Neural cell (in vitro differentiated cells): ENCODE results near the gene NPAS3. TPM values are rescaled to one million over a fixed set of nuclear protein-coding genes. Genes with fewer than 3 reads are reported as not detected.

Source experiments
- H2AFZ ChIP-seq: fragments of 200-600, 300-800 bp; sonication (generic), shearing (Covaris generic); 2 replicates; pipeline ENCODE4 v1.6.0; 2014; ENCODE audit warnings: low read depth, mild to moderate bottlenecking, antibody characterized with exemption, low read length, moderate library complexity
- H3F3A ChIP-seq: fragments of 200-600 bp; shearing (Covaris generic); 2 replicates; pipeline ENCODE4 v1.6.1; 2016; ENCODE audit warnings: mild to moderate bottlenecking, moderate library complexity, mixed read lengths, antibody characterized with exemption, low read length; ENCODE audit not compliant: insufficient read depth, poor library complexity, severe bottlenecking
- H3K27ac ChIP-seq: fragments of 200-600, 300-800 bp; sonication (generic), shearing (Covaris generic); 2 replicates; pipeline ENCODE4 v1.5.1; 2014; ENCODE audit warnings: mild to moderate bottlenecking, low read length, moderate library complexity
- H3K27me3 ChIP-seq: fragments of 300-800, 200-600 bp; sonication (generic), shearing (Covaris generic); 2 replicates; pipeline ENCODE4 v1.6.0; 2014; ENCODE audit warnings: mild to moderate bottlenecking, low read depth, low read length, moderate library complexity; ENCODE audit not compliant: insufficient read depth
- H3K36me3 ChIP-seq: fragments of 300-800, 200-600 bp; sonication (generic), shearing (Covaris generic); 2 replicates; pipeline ENCODE4 v1.5.1; 2014; ENCODE audit warnings: mild to moderate bottlenecking, antibody characterized with exemption, low read length, moderate library complexity; ENCODE audit not compliant: insufficient read depth
- H3K4me2 ChIP-seq: fragments of 300-800, 200-600 bp; sonication (generic), shearing (Covaris generic); 2 replicates; pipeline ENCODE4 v1.6.0; 2014; ENCODE audit warnings: mild to moderate bottlenecking, low read length
- H3K4me3 ChIP-seq: fragments of 300-800, 200-600 bp; sonication (generic), shearing (Covaris generic); 2 replicates; pipeline ENCODE4 v1.5.1; 2014; ENCODE audit warnings: mild to moderate bottlenecking, low read length, moderate library complexity
- H3K79me2 ChIP-seq: fragments of 200-600 bp; shearing (Covaris generic); replicated peaks from 2 replicates; pipeline ENCODE4 v1.6.0; 2014; ENCODE audit warnings: mild to moderate bottlenecking, low read length, moderate library complexity; ENCODE audit not compliant: insufficient read depth
- H3K9ac ChIP-seq: fragments of 300-800, 200-600 bp; sonication (generic), shearing (Covaris generic); 2 replicates; pipeline ENCODE4 v1.6.1; 2016; ENCODE audit warnings: mild to moderate bottlenecking, low read length, mixed read lengths
- H3K9me2 ChIP-seq: fragments of 200-600 bp; shearing (Covaris generic); 2 replicates; pipeline ENCODE4 v1.6.1; 2016; ENCODE audit warnings: mild to moderate bottlenecking, low read length, mixed read lengths; ENCODE audit not compliant: insufficient read depth
- H3K9me3 ChIP-seq: fragments of 200-600, 300-800 bp; sonication (generic), shearing (Covaris generic); 2 replicates; pipeline ENCODE4 v1.6.1; 2016; ENCODE audit warnings: mild to moderate bottlenecking, mixed run types, low read length, moderate library complexity, mixed read lengths
- H4K20me1 ChIP-seq: fragments of 200-600 bp; shearing (Covaris generic); 2 replicates; pipeline ENCODE4 v1.6.1; 2016; ENCODE audit warnings: mild to moderate bottlenecking, mixed run types; ENCODE audit not compliant: insufficient read depth
- CTCF ChIP-seq: fragments of 450-650 bp; IDR thresholded peaks from 2 replicates; pipeline ENCODE4 v1.5.1; 2014; ENCODE audit warnings: antibody characterized with exemption, mild to moderate bottlenecking, moderate library complexity; ENCODE audit not compliant: poor library complexity, severe bottlenecking
- EP300 ChIP-seq: fragments of 450-650 bp; conservative IDR thresholded peaks from 2 replicates; pipeline ENCODE4 v1.6.1; 2014; ENCODE audit warnings: antibody characterized with exemption, mild to moderate bottlenecking, moderate library complexity; ENCODE audit not compliant: poor library complexity, severe bottlenecking
- EZH2 ChIP-seq: fragments of 200-600, 300-800 bp; shearing (Covaris generic), sonication (generic); IDR thresholded peaks from 2 replicates; pipeline ENCODE4 v1.6.1; 2014; ENCODE audit warnings: antibody characterized with exemption, low read length, borderline replicate concordance, mild to moderate bottlenecking; ENCODE audit not compliant: insufficient read depth, poor library complexity, severe bottlenecking
- MXI1 ChIP-seq: fragments of 450-650 bp; conservative IDR thresholded peaks from 2 replicates; pipeline ENCODE4 v1.6.1; 2014; ENCODE audit warnings: antibody characterized with exemption, mild to moderate bottlenecking; ENCODE audit not compliant: poor library complexity, severe bottlenecking
- POLR2AphosphoS5 ChIP-seq: IDR thresholded peaks from 2 replicates; pipeline ENCODE4 v1.6.1; 2012
- RAD21 ChIP-seq: fragments of 450-650 bp; conservative IDR thresholded peaks from 2 replicates; pipeline ENCODE4 v1.6.1; 2014; ENCODE audit warnings: antibody characterized with exemption, mild to moderate bottlenecking, moderate library complexity
- REST ChIP-seq: IDR thresholded peaks from 2 replicates; pipeline ENCODE4 v1.6.1; 2012; ENCODE audit warnings: borderline replicate concordance
- SMC3 ChIP-seq: fragments of 450-650 bp; conservative IDR thresholded peaks from 2 replicates; pipeline ENCODE4 v1.6.1; 2014; ENCODE audit warnings: antibody characterized with exemption, mild to moderate bottlenecking, moderate library complexity; ENCODE audit not compliant: poor library complexity
- TAF1 ChIP-seq: IDR thresholded peaks from 2 replicates; pipeline ENCODE4 v1.6.1; 2012; ENCODE audit warnings: low read depth
- polyA plus RNA-seq: library from polyadenylated mRNA; depleted of rRNA; stranded (reverse); fragments of >200 nt; gene quantifications from 2 replicates; pipeline ENCODE4 v1.2.3, GENCODE V29; 2014

The NPAS3 gene
- polyA plus RNA-seq, 1 donor from 2014 or later: 1.3 TPM

- H3K4me3 ChIP-seq: no peak overlapping the region
- no peaks in the 10 kb centered on the region for H3K9me3 ChIP-seq
- no peak overlapping the region for H2AFZ ChIP-seq
- no peak overlapping the region for H3K9ac ChIP-seq
- no peaks in the 10 kb centered on the region for H3K79me2 ChIP-seq
- no peaks in the 10 kb centered on the region for H4K20me1 ChIP-seq
- H3K36me3 ChIP-seq: no peaks in the 10 kb centered on the region
- H3F3A ChIP-seq: no peaks in the 10 kb centered on the region
- no peak for TF ChIP-seq CTCF
- TF ChIP-seq SMC3: no peak
- TF ChIP-seq RAD21: no peak
- TF ChIP-seq MXI1: no peak
- TF ChIP-seq POLR2AphosphoS5: no peak
- no peak for TF ChIP-seq REST
- no peaks in the 10 kb centered on the region for H3K9me2 ChIP-seq
- no peak overlapping the region for H3K4me2 ChIP-seq
- H3K27me3 ChIP-seq: no peaks in the 10 kb centered on the region
- no peak overlapping the region for H3K27ac ChIP-seq
These were observed 431.3 kb downstream of the NPAS3 start for GRCh38 chr14:33369972-33370371.

DNA sequence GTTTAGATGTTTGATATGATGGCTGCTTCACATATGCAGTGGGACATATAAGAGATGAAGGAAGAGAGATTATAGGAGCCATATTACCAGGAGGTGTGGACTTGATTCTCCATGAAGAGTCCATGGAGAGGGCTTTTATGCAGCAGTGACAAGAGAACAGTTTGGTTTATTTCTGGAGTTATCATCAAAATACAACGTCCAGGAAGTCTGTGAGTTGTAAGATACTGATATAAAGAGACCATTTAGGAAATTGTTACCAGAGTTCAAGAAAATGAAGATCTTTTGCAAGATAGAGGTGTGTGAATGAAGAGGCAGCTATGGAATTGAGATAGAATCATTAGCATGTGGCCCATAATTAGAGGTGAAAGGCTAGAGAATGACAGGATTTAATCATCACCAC, 431.7 kb downstream of the NPAS3 start:
- Histone ChIP-seq H2AFZ (no peak overlapping the region), H3K27me3 (no peaks in the 10 kb centered on the region), H4K20me1 (no peaks in the 10 kb centered on the region), H3K9me2 (no peaks in the 10 kb centered on the region), H3K4me3 (no peak overlapping the region), H3K36me3 (no peaks in the 10 kb centered on the region), H3F3A (no peaks in the 10 kb centered on the region), H3K79me2 (no peaks in the 10 kb centered on the region), H3K9ac (no peak overlapping the region), H3K9me3 (no peaks in the 10 kb centered on the region), H3K27ac (no peak overlapping the region), H3K4me2 (no peak overlapping the region)
- TF ChIP-seq CTCF: no peak

DNA sequence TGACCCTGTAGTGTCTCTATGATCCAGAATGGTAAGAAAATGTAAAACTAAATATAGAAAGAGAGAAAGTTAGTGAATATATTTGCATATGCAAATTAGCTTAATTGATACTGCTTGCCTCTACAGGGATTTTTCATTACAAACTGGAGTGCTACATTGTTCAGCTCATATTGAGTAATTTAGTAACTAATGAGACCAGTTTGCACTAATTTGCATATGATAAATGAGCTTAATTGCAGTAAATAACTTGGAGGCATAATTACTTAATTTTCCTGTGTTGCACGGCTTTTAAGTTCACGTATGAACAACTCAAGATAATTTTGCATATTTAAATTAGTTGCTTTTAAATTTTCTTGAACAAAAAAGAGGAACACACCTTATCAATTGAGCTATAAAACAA, 436.5 kb downstream of the NPAS3 start:
- H3K4me2 ChIP-seq: no peak overlapping the region
- H3K36me3 ChIP-seq: no peaks in the 10 kb centered on the region
- H3K9me2 ChIP-seq: no peaks in the 10 kb centered on the region
- H2AFZ ChIP-seq: no peak overlapping the region
- no peaks in the 10 kb centered on the region for H3K79me2 ChIP-seq
- H3F3A ChIP-seq: no peaks in the 10 kb centered on the region
- H3K9me3 ChIP-seq: no peaks in the 10 kb centered on the region
- H4K20me1 ChIP-seq: no peaks in the 10 kb centered on the region
- H3K27me3 ChIP-seq: no peaks in the 10 kb centered on the region
- no peak overlapping the region for H3K27ac ChIP-seq
- no peak for TF ChIP-seq EZH2
- TF ChIP-seq POLR2AphosphoS5: no peak
- TF ChIP-seq SMC3: no peak
- no peak for TF ChIP-seq EP300
- no peak for TF ChIP-seq TAF1
- H3K9ac ChIP-seq: no peak overlapping the region
- no peak overlapping the region for H3K4me3 ChIP-seq
